H9 (cell line): ENCODE measurements around the gene ZNF771. TPM values are rescaled to one million over a fixed set of nuclear protein-coding genes. Genes with fewer than 3 reads are reported as not detected.
A peak's percentile ranks its signal among the peaks of the same experiment; 100 is the strongest.

Source experiments
- DNase-seq: peaks from one replicate; pipeline ENCODE4 v3.0.0-alpha.2; 2017
- H2AFZ ChIP-seq: one replicate; pipeline ENCODE4 v1.6.1; 2013; ENCODE audit warnings: mild to moderate bottlenecking, low read length, control low read depth, moderate library complexity
- H2AK5ac ChIP-seq: 2 replicates; pipeline ENCODE4 v1.6.1; 2013; ENCODE audit warnings: low read length, control low read depth, mixed read lengths; ENCODE audit not compliant: insufficient read length
- H2BK120ac ChIP-seq: one replicate; pipeline ENCODE4 v1.6.1; 2013; ENCODE audit warnings: low read depth, mild to moderate bottlenecking, low read length, control low read depth, inconsistent platforms; ENCODE audit not compliant: poor library complexity, severe bottlenecking
- H2BK12ac ChIP-seq: 2 replicates; pipeline ENCODE4 v1.6.1; 2013; ENCODE audit warnings: low read length, control low read depth, mixed read lengths, low read depth; ENCODE audit not compliant: insufficient read length
- H2BK15ac ChIP-seq: 2 replicates; pipeline ENCODE4 v1.6.1; 2013; ENCODE audit warnings: low read depth, low read length, control low read depth
- H2BK20ac ChIP-seq: one replicate; pipeline ENCODE4 v1.6.1; 2013; ENCODE audit warnings: low read depth, mild to moderate bottlenecking, low read length, control low read depth, inconsistent platforms; ENCODE audit not compliant: poor library complexity, severe bottlenecking
- H2BK5ac ChIP-seq: 2 replicates; pipeline ENCODE4 v1.6.1; 2013; ENCODE audit warnings: low read length, control low read depth, mixed read lengths; ENCODE audit not compliant: insufficient read length
- H3K14ac ChIP-seq: 2 replicates; pipeline ENCODE4 v1.6.1; 2013; ENCODE audit warnings: low read length, control low read depth; ENCODE audit not compliant: insufficient read depth
- H3K18ac ChIP-seq: 2 replicates; pipeline ENCODE4 v1.6.1; 2013; ENCODE audit warnings: low read depth, mild to moderate bottlenecking, mixed read lengths, low read length, control low read depth; ENCODE audit not compliant: insufficient read length
- H3K23ac ChIP-seq: 2 replicates; pipeline ENCODE4 v1.6.1; 2013; ENCODE audit warnings: low read length, control low read depth, mixed read lengths, low read depth; ENCODE audit not compliant: insufficient read length
- H3K23me2 ChIP-seq: 2 replicates; pipeline ENCODE4 v1.6.1; 2013; ENCODE audit warnings: low read depth, mild to moderate bottlenecking, mixed read lengths, low read length, control low read depth; ENCODE audit not compliant: insufficient read length, poor library complexity, severe bottlenecking
- H3K27ac ChIP-seq: 2 replicates; pipeline ENCODE4 v1.5.1; 2013; ENCODE audit warnings: low read length, control low read depth, mixed read lengths, low read depth; ENCODE audit not compliant: insufficient read length
- H3K27me3 ChIP-seq: 2 replicates; pipeline ENCODE4 v1.6.1; 2013; ENCODE audit warnings: low read length, control low read depth, inconsistent platforms; ENCODE audit not compliant: insufficient read depth
- H3K4ac ChIP-seq: 2 replicates; pipeline ENCODE4 v1.6.1; 2013; ENCODE audit warnings: low read depth, mild to moderate bottlenecking, control low read depth, inconsistent platforms, low read length, moderate library complexity
- H3K4me1 ChIP-seq: 2 replicates; pipeline ENCODE4 v1.6.1; 2013; ENCODE audit warnings: low read length, control low read depth, inconsistent platforms; ENCODE audit not compliant: insufficient read depth
- H3K4me2 ChIP-seq: 2 replicates; pipeline ENCODE4 v1.6.1; 2013; ENCODE audit warnings: low read length, control low read depth, mixed read lengths; ENCODE audit not compliant: insufficient read length, insufficient read depth
- H3K56ac ChIP-seq: 2 replicates; pipeline ENCODE4 v1.6.1; 2013; ENCODE audit warnings: low read depth, mild to moderate bottlenecking, mixed read lengths, low read length, control low read depth; ENCODE audit not compliant: insufficient read length
- H3K79me1 ChIP-seq: 2 replicates; pipeline ENCODE4 v1.6.1; 2013; ENCODE audit warnings: low read depth, mild to moderate bottlenecking, moderate library complexity, low read length, control low read depth, inconsistent platforms; ENCODE audit not compliant: insufficient read depth, poor library complexity, severe bottlenecking
- H3K79me2 ChIP-seq: 2 replicates; pipeline ENCODE4 v1.6.1; 2013; ENCODE audit warnings: low read length, control low read depth, inconsistent platforms; ENCODE audit not compliant: insufficient read depth
- H3K9ac ChIP-seq: 2 replicates; pipeline ENCODE4 v1.6.1; 2013; ENCODE audit warnings: low read length, control low read depth, mixed read lengths; ENCODE audit not compliant: insufficient read length; ENCODE audit errors: extremely low read depth
- H3K9me3 ChIP-seq: one replicate; pipeline ENCODE4 v1.6.1; 2013; ENCODE audit warnings: low read depth, low read length, inconsistent platforms; ENCODE audit not compliant: control insufficient read depth
- H3T11ph ChIP-seq: one replicate; pipeline ENCODE4 v1.6.1; 2013; ENCODE audit warnings: mild to moderate bottlenecking, low read length, control low read depth, inconsistent platforms
- H4K20me1 ChIP-seq: one replicate; pipeline ENCODE4 v1.6.1; 2013; ENCODE audit not compliant: control insufficient read depth, insufficient read length, insufficient read depth
- H4K5ac ChIP-seq: 2 replicates; pipeline ENCODE4 v1.6.1; 2013; ENCODE audit warnings: low read depth, mild to moderate bottlenecking, mixed read lengths, low read length, control low read depth; ENCODE audit not compliant: insufficient read length
- H4K8ac ChIP-seq: replicated peaks from 2 replicates; pipeline ENCODE4 v1.6.1; 2013; ENCODE audit warnings: low read length, control low read depth, mixed read lengths, low read depth; ENCODE audit not compliant: insufficient read length
- H4K91ac ChIP-seq: 2 replicates; pipeline ENCODE4 v1.6.1; 2013; ENCODE audit warnings: low read depth, mild to moderate bottlenecking, moderate library complexity, mixed read lengths, low read length, control low read depth; ENCODE audit not compliant: insufficient read length
- H3K27ac Mint-ChIP-seq, 3 experiments: 2 replicates in 2 of 3; 3 replicates in 1 of 3; pipeline ENCODE4 v1.8.0; 2020 to 2021; ENCODE audit warnings: mixed read lengths in 3 of 3, mild to moderate bottlenecking in 1 of 3, moderate library complexity in 1 of 3
- H3K27me3 Mint-ChIP-seq: 2 replicates; pipeline ENCODE4 v1.8.0; 2021; ENCODE audit warnings: low read depth, mild to moderate bottlenecking, moderate library complexity, mixed read lengths
- H3K36me3 Mint-ChIP-seq, 3 experiments: 2 replicates in 2 of 3; 3 replicates in 1 of 3; pipeline ENCODE4 v1.8.0; 2020 to 2021; ENCODE audit warnings: low read depth in 3 of 3, mixed read lengths in 3 of 3; ENCODE audit not compliant: insufficient read depth in 1 of 3
- H3K4me1 Mint-ChIP-seq, 2 experiments: 2 replicates each; pipeline ENCODE4 v1.8.0; 2020; ENCODE audit warnings: mixed read lengths in 2 of 2
- H3K4me3 Mint-ChIP-seq, 2 experiments: 2 replicates in 1 of 2; 3 replicates in 1 of 2; pipeline ENCODE4 v1.8.0; 2020 to 2021; ENCODE audit warnings: mild to moderate bottlenecking in 2 of 2, mixed read lengths in 2 of 2, moderate library complexity in 1 of 2
- H3K9me3 Mint-ChIP-seq, 2 experiments: 2 replicates in 1 of 2; 3 replicates in 1 of 2; pipeline ENCODE4 v1.8.0; 2020; ENCODE audit warnings: mild to moderate bottlenecking in 2 of 2, mixed read lengths in 2 of 2, moderate library complexity in 1 of 2
- WGBS: extraction: QIAGEN DNeasy Blood & Tissue Kit; methylation state at CpG from one replicate; pipeline ENCODE4 v1.1.7; 2013; ENCODE audit warnings: missing lambda C conversion rate, low lambda C conversion rate, mixed read lengths; ENCODE audit not compliant: insufficient read length; ENCODE audit errors: extremely low coverage; 5-methylcytosine and 5-hydroxymethylcytosine counted together
- total RNA-seq: library from RNA; stranded (reverse); gene quantifications from 2 replicates; pipeline ENCODE4 v1.2.1, GENCODE V29; 2021
- TF ChIP-seq, protein P1 (sequence below): fragments of 200-600 bp; sonication (generic); conservative IDR thresholded peaks from 3 replicates; pipeline ENCODE4 v1.8.0; 2021; ENCODE audit warnings: antibody characterized with exemption, mild to moderate bottlenecking

ZNF771 gene
- total RNA-seq, 1 experiment from 2014 or later = 10.5 TPM

DNA sequence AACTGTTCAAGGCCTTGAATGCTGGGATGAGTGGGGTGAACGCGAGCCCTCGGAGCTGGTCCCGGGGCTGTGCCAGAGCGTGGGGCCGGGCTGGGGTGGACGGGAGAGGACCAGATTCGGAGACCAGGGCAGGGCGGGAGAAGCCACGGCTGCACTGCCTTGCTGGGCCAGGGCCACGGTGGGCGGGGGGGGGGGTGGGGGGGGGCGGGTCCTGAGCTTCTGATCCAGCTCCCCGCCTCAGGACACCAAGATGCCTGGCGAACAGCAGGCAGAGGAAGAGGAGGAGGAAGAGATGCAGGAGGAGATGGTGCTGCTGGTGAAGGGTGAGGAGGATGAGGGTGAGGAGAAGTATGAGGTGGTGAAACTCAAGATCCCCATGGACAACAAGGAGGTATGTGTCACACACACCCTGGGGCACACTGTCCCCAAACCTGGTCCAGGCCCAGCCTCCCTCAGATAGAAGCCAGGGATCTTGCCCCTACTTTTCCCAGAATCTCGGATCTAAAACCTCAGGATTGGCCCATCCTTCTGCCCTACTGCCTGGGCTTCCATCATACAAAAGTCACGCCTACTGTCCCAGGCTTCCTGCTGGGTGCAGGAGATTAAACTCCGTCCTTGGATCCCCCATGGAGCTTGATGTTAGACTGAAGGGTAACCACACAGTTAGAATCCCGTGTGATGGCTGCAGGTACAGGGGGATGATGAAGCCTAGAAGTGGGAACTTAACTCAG is 563 bp downstream of the ZNF771 start:
- H2BK12ac ChIP-seq = no peak overlapping the region
- H3K4me1 Mint-ChIP-seq = peaks cover 12 to 19% of the 10 kb centered on the region in 2 experiments
- no peak overlapping the region for H3K23ac ChIP-seq
- H3K4me2 ChIP-seq = peak overlapping the region; percentile 67
- H2AFZ ChIP-seq = no peak overlapping the region
- H3K4me1 ChIP-seq = no peaks in the 10 kb centered on the region
- peaks cover 16 to 22% (median 16%) of the 10 kb centered on the region in 3 experiments; a peak in 6 of 7 replicates for H3K36me3 Mint-ChIP-seq
- no peak overlapping the region for H4K5ac ChIP-seq
- H3K79me1 ChIP-seq = no peaks in the 10 kb centered on the region
- H3K56ac ChIP-seq = no peak overlapping the region
- H2BK15ac ChIP-seq = no peak overlapping the region
- H4K20me1 ChIP-seq = no peaks in the 10 kb centered on the region
- no peaks in the 10 kb centered on the region for H3K27me3 ChIP-seq
- TF ChIP-seq, protein P1, sequence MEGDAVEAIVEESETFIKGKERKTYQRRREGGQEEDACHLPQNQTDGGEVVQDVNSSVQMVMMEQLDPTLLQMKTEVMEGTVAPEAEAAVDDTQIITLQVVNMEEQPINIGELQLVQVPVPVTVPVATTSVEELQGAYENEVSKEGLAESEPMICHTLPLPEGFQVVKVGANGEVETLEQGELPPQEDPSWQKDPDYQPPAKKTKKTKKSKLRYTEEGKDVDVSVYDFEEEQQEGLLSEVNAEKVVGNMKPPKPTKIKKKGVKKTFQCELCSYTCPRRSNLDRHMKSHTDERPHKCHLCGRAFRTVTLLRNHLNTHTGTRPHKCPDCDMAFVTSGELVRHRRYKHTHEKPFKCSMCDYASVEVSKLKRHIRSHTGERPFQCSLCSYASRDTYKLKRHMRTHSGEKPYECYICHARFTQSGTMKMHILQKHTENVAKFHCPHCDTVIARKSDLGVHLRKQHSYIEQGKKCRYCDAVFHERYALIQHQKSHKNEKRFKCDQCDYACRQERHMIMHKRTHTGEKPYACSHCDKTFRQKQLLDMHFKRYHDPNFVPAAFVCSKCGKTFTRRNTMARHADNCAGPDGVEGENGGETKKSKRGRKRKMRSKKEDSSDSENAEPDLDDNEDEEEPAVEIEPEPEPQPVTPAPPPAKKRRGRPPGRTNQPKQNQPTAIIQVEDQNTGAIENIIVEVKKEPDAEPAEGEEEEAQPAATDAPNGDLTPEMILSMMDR = no peak
- DNase-seq = no peak
- peaks cover 2% of the 10 kb centered on the region; the same call in 1 of the 2 replicates for H3K27me3 Mint-ChIP-seq
- peak overlapping the region; percentile 66 for H3K9ac ChIP-seq
- H3K9me3 ChIP-seq = no peaks in the 10 kb centered on the region
- no peak overlapping the region for H2BK20ac ChIP-seq
- peak overlapping the region in 2 of 3 experiments; percentile 19 to 94; a peak in 4 of 7 replicates for H3K27ac Mint-ChIP-seq
- H3K27ac ChIP-seq = no peak overlapping the region
- no peaks in the 10 kb centered on the region for H3K9me3 Mint-ChIP-seq
- peak overlapping the region; percentile 80 for H3K14ac ChIP-seq
- peak overlapping the region; percentile 77 for H3K18ac ChIP-seq
- 0 out of 2 replicates have a peak, but pooled peaks cover 1% of the 10 kb centered on the region for H3K79me2 ChIP-seq
- no peak overlapping the region for H4K91ac ChIP-seq
- no peak overlapping the region for H2BK120ac ChIP-seq
- no peak overlapping the region for H4K8ac ChIP-seq
- peak overlapping the region; percentile 80 to 87 for H3K4me3 Mint-ChIP-seq
- H2BK5ac ChIP-seq = no peak overlapping the region
- no peak overlapping the region for H3K4ac ChIP-seq
- no CpG with 5 or more reads among the region's 19 CpGs for WGBS
- no peak overlapping the region for H3T11ph ChIP-seq
- no peak overlapping the region for H2AK5ac ChIP-seq
- peaks cover 4% of the 10 kb centered on the region for H3K23me2 ChIP-seq
